Mesenchymal stem cell (in vitro differentiated cells and primary cell): ENCODE results near the gene DENND2C.

Experiments used
- DNase-seq: peaks from one replicate; pipeline ENCODE4 v3.0.0-alpha.2; 2013
- H2AFZ ChIP-seq: one replicate; pipeline ENCODE4 v1.6.1; 2013; ENCODE audit warnings: low read depth, mild to moderate bottlenecking, control low read depth, inconsistent platforms, low read length, moderate library complexity
- H2AK5ac ChIP-seq: 2 replicates; pipeline ENCODE4 v1.6.1; 2013; ENCODE audit warnings: low read length, moderate library complexity, mild to moderate bottlenecking, inconsistent platforms; ENCODE audit not compliant: severe bottlenecking
- H2BK120ac ChIP-seq: one replicate; pipeline ENCODE4 v1.6.1; 2013; ENCODE audit warnings: low read depth, mild to moderate bottlenecking, inconsistent platforms, low read length, moderate library complexity
- H2BK12ac ChIP-seq, 2 experiments: one replicate each; pipeline ENCODE4 v1.6.1; 2013; ENCODE audit warnings: inconsistent platforms in 2 of 2, low read length in 2 of 2, mild to moderate bottlenecking in 2 of 2, moderate library complexity in 2 of 2, control low read depth in 1 of 2
- H2BK15ac ChIP-seq: one replicate; pipeline ENCODE4 v1.6.1; 2013; ENCODE audit warnings: mild to moderate bottlenecking, low read depth, inconsistent platforms; ENCODE audit not compliant: poor library complexity, severe bottlenecking
- H2BK5ac ChIP-seq: 2 replicates; pipeline ENCODE4 v1.6.1; 2013; ENCODE audit warnings: low read depth, mild to moderate bottlenecking, low read length, control low read depth, inconsistent platforms; ENCODE audit not compliant: poor library complexity, severe bottlenecking
- H3K14ac ChIP-seq, 2 experiments: one replicate each; pipeline ENCODE4 v1.6.1; 2013; ENCODE audit warnings: inconsistent platforms in 2 of 2, low read length in 2 of 2, control low read depth in 1 of 2, mild to moderate bottlenecking in 1 of 2, moderate library complexity in 1 of 2
- H3K18ac ChIP-seq, 2 experiments: one replicate each; pipeline ENCODE4 v1.6.1; 2013; ENCODE audit warnings: inconsistent platforms in 2 of 2, low read length in 2 of 2, control low read depth in 1 of 2, low read depth in 1 of 2, mild to moderate bottlenecking in 1 of 2
- H3K23ac ChIP-seq, 2 experiments: one replicate each; pipeline ENCODE4 v1.6.1; 2013; ENCODE audit warnings: inconsistent platforms in 2 of 2, low read length in 2 of 2, mild to moderate bottlenecking in 2 of 2, moderate library complexity in 2 of 2, control low read depth in 1 of 2
- H3K27ac ChIP-seq: 2 replicates; pipeline ENCODE4 v1.5.1; 2013; ENCODE audit warnings: mild to moderate bottlenecking, moderate library complexity, low read length, control low read depth, inconsistent platforms; ENCODE audit not compliant: poor library complexity, severe bottlenecking
- H3K27me3 ChIP-seq, 2 experiments: 2 replicates each; pipeline versions ENCODE4 v1.6.1 to v1.7.0; 2013; ENCODE audit warnings: low read length in 2 of 2, mild to moderate bottlenecking in 2 of 2, moderate library complexity in 2 of 2, control low read depth in 1 of 2, inconsistent platforms in 1 of 2; ENCODE audit not compliant: control insufficient read depth in 1 of 2, insufficient read depth in 1 of 2
- H3K36me3 ChIP-seq, 2 experiments: 2 replicates each; pipeline versions ENCODE4 v1.6.1 to v1.7.0; 2013; ENCODE audit warnings: low read length in 2 of 2, control low read depth in 1 of 2, inconsistent platforms in 1 of 2, low read depth in 1 of 2, mild to moderate bottlenecking in 1 of 2; ENCODE audit not compliant: insufficient read depth in 2 of 2, control insufficient read depth in 1 of 2
- H3K4ac ChIP-seq, 2 experiments: one replicate each; pipeline ENCODE4 v1.6.1; 2013; ENCODE audit warnings: inconsistent platforms in 2 of 2, low read length in 2 of 2, mild to moderate bottlenecking in 2 of 2, moderate library complexity in 2 of 2, control low read depth in 1 of 2, low read depth in 1 of 2
- H3K4me1 ChIP-seq: 2 replicates; pipeline ENCODE4 v1.6.1; 2013; ENCODE audit warnings: low read depth, low read length, control low read depth; ENCODE audit not compliant: control insufficient read depth, insufficient read depth
- H3K4me2 ChIP-seq: 2 replicates; pipeline ENCODE4 v1.6.1; 2013; ENCODE audit warnings: low read length, mild to moderate bottlenecking, inconsistent platforms; ENCODE audit not compliant: poor library complexity, severe bottlenecking
- H3K4me3 ChIP-seq, 2 experiments: 2 replicates each; pipeline versions ENCODE4 v1.5.1 to v1.7.0; 2013; ENCODE audit warnings: low read length in 2 of 2, mild to moderate bottlenecking in 2 of 2, control low read depth in 1 of 2, low read depth in 1 of 2; ENCODE audit not compliant: insufficient read depth in 1 of 2
- H3K79me1 ChIP-seq: replicated peaks from 2 replicates; pipeline ENCODE4 v1.6.1; 2013; ENCODE audit warnings: mild to moderate bottlenecking, control low read depth, low read length, inconsistent platforms; ENCODE audit not compliant: poor library complexity, severe bottlenecking
- H3K9ac ChIP-seq: 2 replicates; pipeline ENCODE4 v1.7.0; 2013; ENCODE audit warnings: mild to moderate bottlenecking, low read length, moderate library complexity
- H3K9me3 ChIP-seq: 2 replicates; pipeline ENCODE4 v1.7.0; 2013; ENCODE audit warnings: mild to moderate bottlenecking, low read length; ENCODE audit not compliant: control insufficient read depth
- H4K8ac ChIP-seq: one replicate; pipeline ENCODE4 v1.6.1; 2013; ENCODE audit warnings: inconsistent platforms, mild to moderate bottlenecking, low read length, moderate library complexity
- H4K91ac ChIP-seq: one replicate; pipeline ENCODE4 v1.6.1; 2013; ENCODE audit warnings: mild to moderate bottlenecking, low read length, inconsistent platforms
- WGBS: methylation state at CpG from one replicate; pipeline ENCODE4 v1.1.7; 2013; ENCODE audit warnings: mixed read lengths; 5-methylcytosine and 5-hydroxymethylcytosine counted together

The DENND2C gene

GRCh38 chr1:114648503-114648902 lies 21.3 kb downstream of the DENND2C start:
- H2BK120ac ChIP-seq, result no peak overlapping the region
- no peaks in the 10 kb centered on the region for H3K36me3 ChIP-seq
- H2BK15ac ChIP-seq, result no peak overlapping the region
- H3K27me3 ChIP-seq, result no peaks in the 10 kb centered on the region
- no peaks in the 10 kb centered on the region for H3K4me1 ChIP-seq
- no peak overlapping the region for H2BK5ac ChIP-seq
- no peak overlapping the region for H3K9ac ChIP-seq
- H3K79me1 ChIP-seq, result no peaks in the 10 kb centered on the region
- H2AFZ ChIP-seq, result no peak overlapping the region
- H3K4me2 ChIP-seq, result no peak overlapping the region
- H3K4ac ChIP-seq, result no peak overlapping the region
- H4K91ac ChIP-seq, result no peak overlapping the region
- no peak overlapping the region for H2AK5ac ChIP-seq
- no CpG with 5 or more reads among the region's 1 CpG for WGBS
- no peak for DNase-seq
- H3K23ac ChIP-seq, result no peak overlapping the region
- H2BK12ac ChIP-seq, result no peak overlapping the region
- H3K14ac ChIP-seq, result no peak overlapping the region
- H3K4me3 ChIP-seq, result no peak overlapping the region
- no peak overlapping the region for H3K18ac ChIP-seq
- H4K8ac ChIP-seq, result no peak overlapping the region
- H3K27ac ChIP-seq, result no peak overlapping the region
- no peaks in the 10 kb centered on the region for H3K9me3 ChIP-seq

GRCh38 chr1:114641377-114641776 lies 28.5 kb downstream of the DENND2C start:
- Histone ChIP-seq H3K18ac (no peak overlapping the region), H4K8ac (no peak overlapping the region), H4K91ac (no peak overlapping the region), H2BK15ac (no peak overlapping the region), H3K4ac (no peak overlapping the region), H3K23ac (no peak overlapping the region), H2BK5ac (no peak overlapping the region), H3K4me3 (no peak overlapping the region), H2AK5ac (no peak overlapping the region), H3K79me1 (no peaks in the 10 kb centered on the region), H2BK120ac (no peak overlapping the region), H2BK12ac (no peak overlapping the region), H2AFZ (no peak overlapping the region), H3K9ac (no peak overlapping the region), H3K4me2 (no peak overlapping the region), H3K27ac (no peak overlapping the region), H3K27me3 (no peaks in the 10 kb centered on the region), H3K36me3 (no peaks in the 10 kb centered on the region), H3K14ac (no peak overlapping the region), H3K4me1 (no peaks in the 10 kb centered on the region), H3K9me3 (no peaks in the 10 kb centered on the region)
- DNase-seq, result no peak
- 80% methylated on average over 2 of the region's 2 CpGs for WGBS

- DNase-seq, result no peak
- Histone ChIP-seq H3K23ac (no peak overlapping the region), H3K27me3 (no peaks in the 10 kb centered on the region), H3K14ac (no peak overlapping the region), H3K4me1 (no peaks in the 10 kb centered on the region), H3K4ac (no peak overlapping the region), H4K8ac (no peak overlapping the region), H2BK5ac (no peak overlapping the region), H3K18ac (no peak overlapping the region), H2BK12ac (no peak overlapping the region), H3K27ac (no peak overlapping the region), H2BK15ac (no peak overlapping the region), H2AK5ac (no peak overlapping the region), H3K9me3 (no peaks in the 10 kb centered on the region), H3K4me2 (no peak overlapping the region), H3K36me3 (no peaks in the 10 kb centered on the region), H2AFZ (no peak overlapping the region), H3K9ac (no peak overlapping the region), H2BK120ac (no peak overlapping the region), H3K4me3 (no peak overlapping the region), H3K79me1 (no peaks in the 10 kb centered on the region), H4K91ac (no peak overlapping the region)
- WGBS, result 100% methylated on average over 2 of the region's 3 CpGs
Observed at GRCh38 chr1:114638910-114639309, 30.9 kb downstream of the DENND2C start.

- H2BK12ac ChIP-seq, result no peak overlapping the region
- no peak overlapping the region for H2BK120ac ChIP-seq
- no peak overlapping the region for H3K14ac ChIP-seq
- no peak overlapping the region for H4K8ac ChIP-seq
- no peaks in the 10 kb centered on the region for H3K4me1 ChIP-seq
- no peak overlapping the region for H3K9ac ChIP-seq
- no peaks in the 10 kb centered on the region for H3K36me3 ChIP-seq
- H2AK5ac ChIP-seq, result no peak overlapping the region
- H3K4ac ChIP-seq, result no peak overlapping the region
- H3K23ac ChIP-seq, result no peak overlapping the region
- H3K4me2 ChIP-seq, result no peak overlapping the region
- H3K27ac ChIP-seq, result no peak overlapping the region
- no peaks in the 10 kb centered on the region for H3K79me1 ChIP-seq
- H3K18ac ChIP-seq, result no peak overlapping the region
- DNase-seq, result no peak
- no peak overlapping the region for H2BK5ac ChIP-seq
- no peaks in the 10 kb centered on the region for H3K9me3 ChIP-seq
- no peak overlapping the region for H2BK15ac ChIP-seq
- no peak overlapping the region for H3K4me3 ChIP-seq
- no peak overlapping the region for H4K91ac ChIP-seq
- H3K27me3 ChIP-seq, result no peaks in the 10 kb centered on the region
- H2AFZ ChIP-seq, result no peak overlapping the region
Observed at GRCh38 chr1:114632427-114632826, 37.4 kb downstream of the DENND2C start.
